HepG2 (cell line): ENCODE data around the gene PXMP2. TPM values are rescaled to one million over a fixed set of nuclear protein-coding genes. Genes with fewer than 3 reads are reported as not detected.
A peak's percentile ranks its signal among the peaks of the same experiment; 100 is the strongest.

Source experiments
- CCAR2 ChIP-seq: fragments of 200-400 bp; formaldehyde crosslinking; optimal IDR thresholded peaks from 2 replicates; pipeline ENCODE3; 2018; ENCODE audit warnings: low read depth, mild to moderate bottlenecking, low read length, moderate library complexity
- CREB3 ChIP-seq: sonication (generic); formaldehyde crosslinking; IDR thresholded peaks from 2 replicates; pipeline ENCODE4 v1.5.0; 2020; ENCODE audit warnings: missing genetic modification reagents
- DNMT3B ChIP-seq: conservative IDR thresholded peaks from 2 replicates; pipeline ENCODE4 v1.6.1; 2016; ENCODE audit warnings: missing biosample characterization, control low read depth
- EED ChIP-seq: sonication (generic); formaldehyde crosslinking; IDR thresholded peaks from 2 replicates; pipeline ENCODE4 v1.5.0; 2020; ENCODE audit warnings: mild to moderate bottlenecking, missing genetic modification reagents
- HDAC1 ChIP-seq: sonication (generic); formaldehyde crosslinking; IDR thresholded peaks from 2 replicates; pipeline ENCODE4 v1.5.1; 2020; ENCODE audit warnings: mild to moderate bottlenecking, missing genetic modification reagents
- HOXA3 ChIP-seq: sonication (generic); formaldehyde crosslinking; IDR thresholded peaks from 2 replicates; pipeline ENCODE4 v1.5.0; 2020; ENCODE audit warnings: missing genetic modification reagents
- KDM1A ChIP-seq: IDR thresholded peaks from 2 replicates; pipeline ENCODE4 v1.6.1; 2016; ENCODE audit warnings: missing compliant biosample characterization
- MLLT10 ChIP-seq: sonication (generic); formaldehyde crosslinking; IDR thresholded peaks from 2 replicates; pipeline ENCODE4 v1.4.0; 2020; ENCODE audit warnings: missing genetic modification reagents
- RFXAP ChIP-seq: sonication (generic); formaldehyde crosslinking; IDR thresholded peaks from 2 replicates; pipeline ENCODE4 v1.4.0; 2020; ENCODE audit warnings: missing genetic modification reagents, borderline replicate concordance
- RXRA ChIP-seq: sonication (generic); formaldehyde crosslinking; IDR thresholded peaks from 2 replicates; pipeline ENCODE4 v1.5.1; 2020; ENCODE audit warnings: missing genetic modification reagents
- SNAPC4 ChIP-seq: sonication (generic); formaldehyde crosslinking; IDR thresholded peaks from 2 replicates; pipeline ENCODE4 v1.4.0; 2020; ENCODE audit warnings: mild to moderate bottlenecking, missing genetic modification reagents
- SOX6 ChIP-seq, 2 experiments: fragments of 450-650 bp in 1 of 2; sonication (generic) in 1 of 2; formaldehyde crosslinking in 1 of 2; IDR thresholded peaks; 2 replicates each; pipeline versions ENCODE4 v1.4.0 to v1.6.1; 2017 to 2020; ENCODE audit warnings: antibody characterized with exemption in 1 of 2, mild to moderate bottlenecking in 1 of 2, missing genetic modification reagents in 1 of 2
- ZBTB25 ChIP-seq: IDR thresholded peaks from 2 replicates; pipeline ENCODE4 v1.6.1; 2018; ENCODE audit warnings: missing genetic modification reagents
- ZBTB8A ChIP-seq: sonication (generic); formaldehyde crosslinking; IDR thresholded peaks from 2 replicates; pipeline ENCODE4 v1.4.0; 2020; ENCODE audit warnings: mild to moderate bottlenecking, low read depth, missing genetic modification reagents, borderline replicate concordance
- ZNF3 ChIP-seq: IDR thresholded peaks from 2 replicates; pipeline ENCODE4 v1.7.0; 2017; ENCODE audit warnings: inconsistent platforms
- ZSCAN25 ChIP-seq: sonication (generic); formaldehyde crosslinking; IDR thresholded peaks from 2 replicates; pipeline ENCODE4 v1.8.0; 2022; ENCODE audit warnings: mild to moderate bottlenecking, missing genetic modification reagents
- polyA plus RNA-seq, 8 experiments: library from polyadenylated mRNA; depleted of rRNA in 3 of 8; stranded (reverse) in 7 of 8; unstranded in 1 of 8; fragments of >200 nt; fragmentation: Illumina TruSeq in 4 of 8; extraction: Trizol in 4 of 8; gene quantifications; 2 replicates each; pipeline versions ENCODE4 v1.2.1 to v1.2.3, GENCODE V29; 2011 to 2016; ENCODE audit warnings: low read depth in 4 of 8, missing spikeins in 1 of 8, mixed read lengths in 1 of 8; ENCODE audit not compliant: insufficient read depth in 1 of 8
- total RNA-seq, 5 experiments: library from RNA; depleted of rRNA; stranded (reverse); fragments of >200 nt; fragmentation: Illumina TruSeq; extraction: Trizol; gene quantifications; 2 replicates each; pipeline ENCODE4 v1.2.3, GENCODE V29; 2016; ENCODE audit warnings: low read depth in 1 of 5
- TF ChIP-seq, protein P1 (sequence below): sonication (generic); formaldehyde crosslinking; IDR thresholded peaks from 2 replicates; pipeline ENCODE4 v1.5.1; 2020; ENCODE audit warnings: mild to moderate bottlenecking, missing genetic modification reagents, moderate library complexity
- TF ChIP-seq, protein P2 (sequence below): sonication (generic); formaldehyde crosslinking; IDR thresholded peaks from 2 replicates; pipeline ENCODE4 v1.9.0; 2021; ENCODE audit warnings: missing genetic modification reagents, mild to moderate bottlenecking, borderline replicate concordance

The PXMP2 gene
- total and polyA plus RNA-seq, 2 of the 13 experiments (the other 11 are each of a cell fraction or from before 2014, with no cell fraction given), result 25.5 to 42.9 TPM

- peak; percentile 80; the same call in 1 of the 2 replicates for TF ChIP-seq KDM1A
- TF ChIP-seq EED (CRISPR knock-in tag), result no peak
- no peak for TF ChIP-seq CCAR2
- TF ChIP-seq MLLT10 (CRISPR knock-in tag), result no peak
- peak; percentile 93 for TF ChIP-seq HOXA3 (CRISPR knock-in tag)
- TF ChIP-seq SNAPC4 (CRISPR knock-in tag), result no peak
- peak; percentile 95 for TF ChIP-seq HDAC1 (CRISPR knock-in tag)
- no peak for TF ChIP-seq RXRA (CRISPR knock-in tag)
- TF ChIP-seq ZBTB8A (CRISPR knock-in tag), result no peak
- peak; percentile 49; the same call in 1 of the 2 replicates for TF ChIP-seq CREB3 (CRISPR knock-in tag)
- TF ChIP-seq SOX6 (IDR thresholded peaks at IDR 0.05), result no peak
- peak; percentile 29; the same call in 1 of the 2 replicates for TF ChIP-seq SOX6 (CRISPR knock-in tag; IDR thresholded peaks at IDR 0.05)
- 0 out of 2 replicates have a peak, but pooled peaks have one; percentile 87 for TF ChIP-seq DNMT3B (CRISPR knock-in tag)
- peak; percentile 70; the same call in 1 of the 2 replicates for TF ChIP-seq RFXAP (CRISPR knock-in tag)
- TF ChIP-seq, protein P1, sequence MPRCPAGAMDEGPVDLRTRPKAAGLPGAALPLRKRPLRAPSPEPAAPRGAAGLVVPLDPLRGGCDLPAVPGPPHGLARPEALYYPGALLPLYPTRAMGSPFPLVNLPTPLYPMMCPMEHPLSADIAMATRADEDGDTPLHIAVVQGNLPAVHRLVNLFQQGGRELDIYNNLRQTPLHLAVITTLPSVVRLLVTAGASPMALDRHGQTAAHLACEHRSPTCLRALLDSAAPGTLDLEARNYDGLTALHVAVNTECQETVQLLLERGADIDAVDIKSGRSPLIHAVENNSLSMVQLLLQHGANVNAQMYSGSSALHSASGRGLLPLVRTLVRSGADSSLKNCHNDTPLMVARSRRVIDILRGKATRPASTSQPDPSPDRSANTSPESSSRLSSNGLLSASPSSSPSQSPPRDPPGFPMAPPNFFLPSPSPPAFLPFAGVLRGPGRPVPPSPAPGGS (CRISPR knock-in tag), result no peak; the same call in 1 of the 2 replicates
- TF ChIP-seq ZSCAN25 (CRISPR knock-in tag), result peak; percentile 71
- peak; percentile 93 for TF ChIP-seq ZBTB25 (CRISPR knock-in tag)
- TF ChIP-seq, protein P2, sequence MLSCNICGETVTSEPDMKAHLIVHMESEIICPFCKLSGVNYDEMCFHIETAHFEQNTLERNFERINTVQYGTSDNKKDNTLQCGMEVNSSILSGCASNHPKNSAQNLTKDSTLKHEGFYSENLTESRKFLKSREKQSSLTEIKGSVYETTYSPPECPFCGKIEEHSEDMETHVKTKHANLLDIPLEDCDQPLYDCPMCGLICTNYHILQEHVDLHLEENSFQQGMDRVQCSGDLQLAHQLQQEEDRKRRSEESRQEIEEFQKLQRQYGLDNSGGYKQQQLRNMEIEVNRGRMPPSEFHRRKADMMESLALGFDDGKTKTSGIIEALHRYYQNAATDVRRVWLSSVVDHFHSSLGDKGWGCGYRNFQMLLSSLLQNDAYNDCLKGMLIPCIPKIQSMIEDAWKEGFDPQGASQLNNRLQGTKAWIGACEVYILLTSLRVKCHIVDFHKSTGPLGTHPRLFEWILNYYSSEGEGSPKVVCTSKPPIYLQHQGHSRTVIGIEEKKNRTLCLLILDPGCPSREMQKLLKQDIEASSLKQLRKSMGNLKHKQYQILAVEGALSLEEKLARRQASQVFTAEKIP (CRISPR knock-in tag), result no peak
- TF ChIP-seq ZNF3, result no peak
Observed at GRCh38 chr12:132710405-132711079, 23.2 kb downstream of the PXMP2 start, which contains the start of gene PGAM5 (continued).
